Left renal cortex interstitium (tissue), 4 donors: ENCODE data around the gene SMKR1. TPM values are rescaled to one million over a fixed set of nuclear protein-coding genes. Genes with fewer than 3 reads are reported as not detected.
"Not testable (repeated sequence)": the region's sequence is repeated elsewhere in the genome, so short reads cannot be mapped to it uniquely, and the experiment has no call there.

Source experiments
- DNase-seq, 4 donors: peaks; one replicate each; pipeline ENCODE4 v3.0.0-alpha.2; 2013; ENCODE audit warnings: low read depth in 4 of 4, low spot score in 2 of 4, missing footprints in 1 of 4
- polyA plus RNA-seq, 4 donors: library from polyadenylated mRNA; unstranded; fragments of 120-200 nt; gene quantifications; one replicate each; pipeline ENCODE4 v1.2.1, GENCODE V29; 2013; ENCODE audit not compliant: insufficient read length in 4 of 4

Gene SMKR1
- polyA plus RNA-seq = 1 to 10 TPM; 2.4 to 4.9 (median 3.4) TPM

DNA sequence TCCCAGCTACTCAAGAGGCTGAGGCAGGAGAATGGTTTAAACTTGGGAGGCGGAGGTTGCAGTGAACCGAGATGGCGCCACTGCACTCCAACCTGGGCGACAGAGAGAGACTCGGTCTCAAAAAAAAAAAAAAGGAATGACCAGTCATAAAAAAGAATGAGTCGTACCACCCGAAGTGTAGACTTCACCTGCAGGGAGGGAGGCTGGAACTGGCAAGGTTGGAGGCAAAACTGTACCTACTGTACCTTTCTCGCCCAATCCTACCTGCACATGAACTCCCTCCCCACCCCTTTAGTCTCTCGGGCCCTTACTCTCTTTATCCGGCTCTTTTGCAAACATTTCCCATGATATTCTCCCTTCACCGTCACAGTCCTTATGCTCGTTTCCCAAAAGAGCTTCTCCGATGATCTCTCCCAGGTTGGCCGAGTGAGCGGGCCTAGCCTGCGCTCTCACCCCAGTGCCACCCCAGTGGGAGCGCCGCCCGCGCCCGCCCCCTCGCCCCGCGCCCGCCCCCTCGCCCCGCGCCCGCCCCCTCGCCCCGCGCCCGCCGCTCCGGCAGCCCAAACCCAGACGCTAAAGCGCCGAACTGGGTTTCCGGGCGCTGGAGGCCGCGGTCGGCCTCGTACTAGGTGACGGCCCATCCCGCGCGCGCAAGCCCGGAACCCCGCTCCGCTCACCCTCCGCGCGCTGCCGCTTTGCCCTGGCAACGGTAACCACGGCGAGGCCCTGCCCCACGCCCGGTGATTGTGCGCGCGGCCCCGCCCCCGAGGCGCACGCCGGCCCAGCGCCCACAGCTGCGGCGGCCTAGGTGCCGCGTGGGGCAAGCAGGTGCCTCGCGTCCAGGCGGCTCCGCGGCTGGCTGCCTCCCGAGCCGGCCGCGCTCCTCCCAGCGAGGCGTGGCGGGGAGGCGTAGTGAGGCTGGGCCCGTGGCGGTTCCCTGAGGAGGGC, at the start of gene SMKR1:
SMKR1 (plus strand) TSS at position 772 of the 948 bp plus-strand sequence. CDS start 294 bp downstream, outside the sequence.
- DNase-seq = peak in 3 of 4 donors; percentile 36 to 56 (median 38)

DNA sequence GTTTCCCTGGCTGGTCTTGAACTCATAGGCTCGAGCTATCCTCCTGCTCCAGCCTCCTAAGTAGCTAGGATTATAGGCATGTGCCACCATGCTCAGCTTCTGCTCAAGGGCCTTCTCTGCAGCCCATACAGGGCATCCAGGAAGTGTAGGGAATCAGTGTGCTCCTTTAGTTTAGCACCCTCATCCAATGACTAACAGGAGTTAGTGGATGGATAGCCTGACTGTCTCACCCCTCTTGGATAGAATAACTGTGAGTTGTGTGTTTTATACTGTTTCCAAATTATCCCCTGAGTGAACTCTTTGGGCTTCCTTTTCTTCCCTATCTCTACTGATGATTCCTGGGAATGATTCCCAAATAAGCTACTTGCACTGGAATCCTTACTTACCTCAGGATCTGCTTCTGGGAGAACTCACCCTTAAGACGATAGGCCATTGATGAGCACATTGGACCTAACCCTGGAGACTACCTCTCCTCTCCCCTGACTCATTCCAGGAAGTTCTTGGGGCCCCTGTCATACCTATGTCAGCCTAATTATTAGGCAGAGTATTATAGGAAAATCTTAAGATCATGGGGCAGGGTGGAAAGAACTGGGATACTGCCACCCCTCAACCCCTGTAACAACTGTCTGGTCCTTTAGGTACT, 49.6 kb upstream of the SMKR1 start:
- no peak for DNase-seq

DNA sequence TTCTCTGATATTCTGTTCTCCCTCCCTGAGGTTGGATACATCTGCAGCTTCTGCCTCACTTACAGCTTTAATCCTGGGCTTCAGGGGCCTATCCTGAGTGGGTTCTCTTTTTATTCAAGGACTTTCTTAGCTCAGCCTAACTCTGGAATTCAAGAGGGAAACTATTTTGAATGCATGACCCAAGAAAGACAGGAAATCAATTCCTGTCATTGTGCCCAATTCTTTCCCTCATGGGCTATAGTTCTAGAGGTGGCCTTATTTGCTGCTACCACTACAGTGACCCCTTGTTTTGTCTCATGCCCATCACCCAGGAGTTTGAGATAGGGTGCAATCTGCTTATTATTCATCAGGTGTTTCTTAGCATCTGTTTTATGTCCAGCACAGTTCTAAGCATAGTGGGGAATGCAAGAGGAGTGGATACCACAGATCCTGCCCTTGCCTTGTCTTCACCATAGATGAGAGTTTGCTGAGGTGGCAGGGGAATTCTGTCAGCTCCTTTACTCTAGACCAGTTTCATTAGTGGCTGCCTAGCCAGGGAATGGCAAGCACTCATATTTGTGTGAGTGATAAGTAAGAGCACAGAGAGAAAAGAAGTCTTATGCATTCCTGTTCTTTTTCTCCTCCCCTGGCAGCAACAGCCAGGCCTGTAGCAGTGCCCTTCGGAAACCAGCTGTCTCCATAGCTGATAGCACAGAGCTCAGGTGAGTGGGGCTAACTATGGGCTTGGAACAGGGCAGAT, 48.7 kb upstream of the SMKR1 start:
- DNase-seq = no peak

DNA sequence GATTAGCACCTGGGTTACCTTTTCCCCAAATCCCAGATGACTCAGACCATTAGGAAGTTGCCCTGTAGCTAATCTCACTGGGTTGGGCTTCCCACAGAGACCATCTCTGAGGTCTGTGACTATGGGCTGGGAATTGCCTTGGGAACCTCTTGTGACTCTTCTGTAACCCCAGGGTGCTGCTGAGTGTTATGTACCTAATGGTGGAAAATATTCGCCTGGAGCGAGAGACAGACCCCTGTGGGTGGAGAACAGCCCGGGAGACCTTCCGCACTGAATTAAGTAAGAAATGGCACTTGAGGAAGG, 48.1 kb upstream of the SMKR1 start:
- no peak for DNase-seq

DNA sequence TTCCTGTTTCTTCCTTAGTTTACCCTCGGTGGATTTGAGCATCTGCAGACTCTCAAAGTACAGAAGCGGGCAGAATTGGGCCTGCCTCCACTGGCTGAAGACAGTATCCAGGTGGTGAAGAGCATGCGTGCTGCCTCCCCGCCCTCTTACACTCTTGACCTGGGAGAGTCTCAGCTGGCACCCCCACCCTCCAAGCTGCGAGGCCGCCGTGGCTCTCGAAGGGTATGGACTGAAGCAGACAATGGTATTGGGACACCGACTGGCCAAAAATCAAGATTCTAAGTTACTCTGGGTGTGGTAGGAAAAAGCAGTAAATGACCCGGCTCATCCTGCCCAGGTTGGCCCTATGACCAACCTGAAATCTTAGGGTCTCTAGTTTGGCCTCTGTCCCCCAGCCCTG, 45.9 kb upstream of the SMKR1 start:
- no peak for DNase-seq

DNA sequence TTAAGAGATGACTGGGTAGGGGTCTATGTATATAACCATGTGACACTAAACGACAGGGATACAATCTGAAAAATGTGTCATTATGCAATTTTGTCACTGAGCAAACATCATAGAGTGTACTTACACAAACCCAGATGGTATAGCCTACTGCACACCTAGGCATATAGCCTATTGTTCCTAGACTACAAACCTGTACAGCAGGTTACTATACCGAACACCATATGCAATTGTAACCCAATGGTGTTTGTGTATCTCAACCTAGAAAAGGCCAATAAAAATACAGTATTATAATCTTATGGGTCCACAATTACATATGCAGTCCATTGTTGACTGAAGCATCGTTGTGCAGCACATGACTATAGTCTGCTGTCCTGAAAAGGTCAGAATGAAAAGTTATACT, 45.2 kb upstream of the SMKR1 start:
- no peak for DNase-seq

DNA sequence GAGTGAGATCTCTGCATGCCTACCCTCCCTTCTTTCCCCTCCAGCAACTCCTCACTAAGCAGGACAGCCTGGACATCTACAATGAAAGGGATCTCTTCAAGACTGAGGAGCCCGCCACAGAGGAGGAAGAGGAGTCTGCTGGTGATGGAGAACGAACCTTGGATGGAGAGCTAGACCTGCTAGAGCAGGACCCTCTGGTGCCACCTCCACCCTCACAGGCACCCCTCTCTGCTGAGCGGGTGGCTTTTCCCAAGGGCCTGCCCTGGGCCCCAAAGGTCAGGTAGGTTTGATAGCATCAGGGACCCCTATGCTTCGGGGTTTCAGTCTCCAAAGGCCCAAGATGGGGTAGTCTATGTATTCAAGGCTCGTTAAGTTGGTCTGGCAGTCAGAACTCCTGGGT, 44.2 kb upstream of the SMKR1 start:
- no peak for DNase-seq

DNA sequence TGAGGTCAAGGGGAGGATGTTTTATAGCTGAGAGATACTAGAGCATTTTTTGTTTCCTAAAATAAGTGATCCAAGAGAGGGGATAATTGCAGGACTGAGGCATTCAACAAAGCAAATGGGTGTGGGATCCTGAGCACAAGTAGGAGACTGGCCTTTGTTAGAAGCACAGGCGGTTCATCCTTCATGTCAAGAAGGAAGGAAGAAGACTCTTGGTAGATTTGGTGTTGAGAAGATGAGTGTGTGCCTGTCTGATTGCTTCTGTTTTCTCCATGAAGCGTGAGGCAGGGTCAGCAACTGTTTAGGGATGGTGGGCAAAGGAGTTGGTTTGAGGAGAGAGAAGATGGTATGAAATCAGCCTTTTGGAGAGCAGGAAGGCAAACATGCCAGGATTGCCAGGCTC, 40.5 kb upstream of the SMKR1 start:
- DNase-seq = no peak

DNA sequence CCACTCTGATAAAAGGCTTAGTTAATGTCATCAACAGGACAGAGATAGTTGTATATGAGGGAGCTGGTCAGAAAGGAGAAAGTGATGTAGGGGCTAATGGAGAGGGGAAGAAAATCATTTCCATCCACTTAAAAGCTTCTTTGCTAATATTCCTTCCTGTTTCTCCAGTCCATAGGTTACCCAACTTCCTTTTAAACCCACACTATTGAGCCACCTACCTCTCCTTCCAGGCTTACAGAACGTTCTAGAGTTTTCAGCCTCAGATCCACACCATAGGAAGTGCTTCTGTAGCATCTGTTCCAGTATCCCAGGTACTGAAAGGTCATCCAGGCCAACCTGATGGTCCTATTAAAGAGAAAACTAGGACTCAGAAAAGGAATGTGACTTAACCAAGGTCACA, 39.9 kb upstream of the SMKR1 start:
- DNase-seq = no peak

DNA sequence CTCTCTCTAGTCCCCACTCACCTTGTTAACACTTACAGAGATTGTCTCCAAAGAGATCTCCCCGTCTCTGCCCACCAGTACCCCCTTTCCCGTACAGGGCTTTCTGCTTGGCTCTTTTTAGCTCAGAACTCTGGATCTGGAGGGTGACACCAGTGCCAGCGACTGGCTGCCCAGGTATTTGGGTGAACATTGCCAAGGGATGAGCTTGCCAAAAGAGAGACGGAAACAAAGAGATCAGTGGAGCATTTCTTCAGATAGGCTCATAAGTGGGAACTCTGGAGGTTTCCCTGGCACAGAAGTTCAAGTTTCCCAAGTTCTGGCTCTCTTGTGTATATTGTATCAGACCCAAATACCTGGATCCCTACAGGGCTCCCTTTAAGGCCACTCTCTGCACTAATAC, 38.1 kb upstream of the SMKR1 start:
- no peak for DNase-seq

DNA sequence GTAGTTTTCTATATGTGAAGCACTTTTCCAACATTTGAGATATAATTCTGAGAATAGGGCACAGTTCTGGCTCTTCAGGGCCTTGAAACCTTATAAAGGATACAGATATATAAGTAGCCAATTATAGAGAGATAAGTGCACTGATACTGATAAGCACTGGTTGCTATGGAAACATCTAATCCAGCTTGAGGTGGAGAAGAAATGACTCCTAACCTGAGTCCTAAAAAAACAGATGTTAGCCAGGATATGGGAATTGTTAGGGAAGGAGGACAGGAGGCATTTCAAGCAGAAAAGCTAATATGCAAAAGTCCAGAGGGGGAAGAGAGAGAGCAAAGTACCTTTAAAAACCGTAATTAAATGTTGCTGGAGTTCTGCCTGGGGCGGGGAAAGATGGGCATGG, 37.3 kb upstream of the SMKR1 start:
- no peak for DNase-seq

DNA sequence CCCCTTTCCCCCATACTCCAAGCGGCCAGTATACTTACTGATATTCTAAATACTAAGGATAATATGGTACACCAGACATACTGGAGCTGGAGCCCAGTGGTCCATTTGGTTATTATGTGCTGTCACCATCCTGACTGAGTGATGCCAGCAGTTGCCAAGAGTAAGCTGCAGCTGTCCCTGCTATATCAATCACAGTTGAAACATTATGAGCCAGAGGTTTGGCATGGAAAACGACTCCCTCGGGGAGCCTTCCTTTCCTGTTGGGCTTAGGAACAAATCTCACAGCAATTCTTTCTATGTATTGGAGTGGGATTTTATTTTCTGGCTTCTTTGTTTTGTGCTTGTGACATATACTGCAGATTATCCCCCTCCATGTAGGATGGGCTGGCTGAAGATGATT, 35.5 kb upstream of the SMKR1 start:
- DNase-seq = no peak

DNA sequence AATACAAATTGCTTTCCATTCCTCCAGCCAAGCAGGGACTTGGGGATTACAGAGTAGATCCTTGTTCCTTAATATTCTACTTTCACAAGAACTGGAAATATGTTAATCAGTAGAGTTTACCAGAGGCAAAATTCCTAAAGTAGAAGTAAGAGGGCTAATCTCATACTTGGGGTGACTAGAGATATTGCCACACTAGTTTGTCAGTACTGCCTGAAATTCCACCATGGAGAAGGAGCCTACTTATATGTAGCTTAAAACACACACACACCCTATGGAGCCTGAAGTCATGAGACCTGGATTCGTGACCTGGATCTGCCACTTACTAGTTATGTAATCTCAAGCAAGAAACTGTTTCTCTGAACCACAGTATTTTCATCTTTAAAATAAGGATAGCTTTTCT, 34.2 kb upstream of the SMKR1 start:
- DNase-seq = no peak

DNA sequence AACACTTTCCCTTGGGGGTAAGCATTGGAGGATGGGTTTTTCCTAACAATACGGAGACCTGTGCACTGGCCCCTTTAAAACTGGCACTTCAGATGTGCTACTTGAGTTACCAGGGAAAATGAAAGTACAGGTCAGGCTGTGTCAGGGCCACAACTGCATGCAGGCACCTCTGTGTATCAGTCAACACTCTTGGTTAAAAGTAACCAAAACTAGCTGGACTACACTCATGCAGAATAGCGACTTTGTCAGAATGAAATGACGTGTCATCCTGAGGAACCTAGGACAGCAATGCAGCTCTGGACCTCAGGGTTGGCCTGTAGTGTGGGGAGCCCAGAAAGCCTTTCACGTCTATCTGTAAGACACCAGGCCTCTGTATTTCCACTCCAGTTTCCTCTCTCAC, 33.8 kb upstream of the SMKR1 start:
- no peak for DNase-seq

DNA sequence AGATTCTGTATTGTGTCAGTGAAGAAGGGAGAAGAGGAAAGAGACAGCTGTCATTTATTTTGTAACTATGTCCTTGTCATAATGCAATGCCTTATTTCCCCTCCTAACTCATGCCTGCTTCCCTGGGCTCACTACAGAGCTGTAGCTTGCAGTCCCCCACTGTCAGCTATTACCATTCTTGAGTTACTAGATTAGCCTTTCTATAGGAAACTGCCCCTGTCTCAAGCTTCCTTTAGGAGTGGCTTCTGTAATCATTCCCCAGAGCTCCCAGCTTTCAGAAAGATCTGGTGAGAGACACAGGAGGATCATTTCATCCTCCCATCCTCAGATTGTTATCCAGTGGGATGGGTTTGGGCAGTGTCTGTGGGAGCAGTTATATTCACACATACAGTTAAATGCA, 32.4 kb upstream of the SMKR1 start:
- no peak for DNase-seq

DNA sequence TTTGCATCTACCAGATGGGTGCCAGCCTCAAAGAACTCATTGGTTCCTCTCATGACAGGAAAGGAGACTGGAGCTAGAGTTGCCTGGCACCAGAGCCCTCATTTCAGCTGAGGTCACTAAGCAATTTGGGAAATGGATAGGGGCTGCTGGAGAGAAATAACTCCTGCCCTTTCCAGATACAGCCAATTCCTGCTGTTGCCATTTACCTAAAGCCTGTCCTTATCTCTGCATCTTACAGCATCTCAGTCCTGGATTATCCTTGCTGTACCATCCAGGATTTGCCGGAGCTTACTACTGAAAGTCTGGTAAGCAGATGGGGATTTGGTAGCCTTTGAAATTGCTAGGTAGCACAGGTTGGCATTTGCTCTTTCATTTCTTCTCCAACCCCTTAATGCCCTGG, 31.9 kb upstream of the SMKR1 start:
- DNase-seq = no peak

DNA sequence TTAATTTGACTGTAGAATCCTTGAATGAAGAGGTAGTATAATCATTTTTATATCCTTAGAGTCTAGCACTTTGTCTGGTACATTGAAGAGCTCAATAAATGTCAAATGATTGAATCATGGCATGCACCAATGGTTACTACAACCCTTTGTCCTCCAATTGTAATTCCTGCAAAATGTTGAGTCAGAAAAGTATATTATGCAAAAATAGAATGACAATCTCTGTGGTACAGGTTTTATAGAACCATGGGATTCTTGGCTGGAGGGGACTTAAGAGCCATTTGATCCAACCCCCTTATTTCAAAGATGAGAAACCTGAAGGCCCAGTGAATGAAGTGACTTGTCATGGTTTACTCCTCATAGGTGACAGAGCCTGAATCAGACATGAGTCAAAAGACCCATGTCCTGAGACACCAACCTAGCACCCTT, 30.9 kb upstream of the SMKR1 start:
- no peak for DNase-seq

DNA sequence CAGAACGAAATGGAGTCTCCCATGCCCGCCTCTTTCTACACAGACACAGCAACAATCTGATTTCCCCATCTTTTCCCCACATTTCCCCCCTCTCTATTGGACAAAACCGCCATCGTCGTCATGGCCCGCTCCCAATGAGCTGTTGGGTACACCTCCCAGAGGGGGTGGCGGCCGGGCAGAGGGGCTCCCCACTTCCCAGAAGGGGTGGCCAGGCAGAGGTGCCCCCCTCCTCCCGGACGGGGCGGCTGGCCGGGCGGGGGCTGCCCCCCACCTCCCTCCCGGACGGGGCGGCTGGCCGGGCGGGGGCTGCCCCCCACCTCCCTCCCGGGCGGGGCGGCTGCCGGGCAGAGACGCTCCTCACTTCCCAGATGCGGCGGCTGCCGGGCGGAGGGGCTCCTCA, 26.4 kb upstream of the SMKR1 start:
- not testable (repeated sequence) for DNase-seq

DNA sequence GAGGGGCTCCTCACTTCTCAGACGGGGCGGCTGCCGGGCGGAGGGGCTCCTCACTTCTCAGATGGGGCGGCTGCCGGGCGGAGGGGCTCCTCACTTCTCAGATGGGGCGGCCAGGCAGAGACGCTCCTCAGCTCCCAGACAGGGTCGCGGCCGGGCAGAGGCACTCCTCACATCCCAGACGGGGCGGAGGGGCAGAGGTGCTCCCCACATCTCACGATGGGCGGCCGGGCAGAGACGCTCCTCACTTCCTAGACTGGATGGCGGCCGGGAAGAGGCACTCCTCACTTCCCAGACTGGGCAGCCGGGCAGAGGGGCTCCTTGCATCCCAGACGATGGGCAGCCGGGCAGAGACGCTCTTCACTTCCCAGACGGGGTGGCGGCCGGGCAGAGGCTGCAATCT, 25.9 kb upstream of the SMKR1 start:
- not testable (repeated sequence) for DNase-seq

DNA sequence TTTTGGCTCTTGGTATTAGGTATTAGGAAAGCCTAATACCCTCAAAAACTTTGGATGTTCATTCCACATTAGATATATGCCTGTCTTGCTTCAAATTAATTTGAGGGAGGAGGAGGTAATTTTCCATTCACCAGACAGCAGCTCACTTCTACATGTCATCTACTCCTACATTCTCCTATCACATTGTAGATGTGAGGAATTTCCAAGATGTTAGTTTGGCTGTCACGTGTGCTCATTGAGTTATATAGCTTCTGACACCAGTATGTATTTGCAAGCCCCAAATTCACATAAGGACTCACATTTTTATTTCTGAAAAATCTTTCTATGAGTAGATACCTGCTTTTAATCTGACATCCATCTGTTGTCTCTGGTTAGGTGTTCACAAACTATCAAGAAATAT, 22.5 kb upstream of the SMKR1 start:
- no peak for DNase-seq

DNA sequence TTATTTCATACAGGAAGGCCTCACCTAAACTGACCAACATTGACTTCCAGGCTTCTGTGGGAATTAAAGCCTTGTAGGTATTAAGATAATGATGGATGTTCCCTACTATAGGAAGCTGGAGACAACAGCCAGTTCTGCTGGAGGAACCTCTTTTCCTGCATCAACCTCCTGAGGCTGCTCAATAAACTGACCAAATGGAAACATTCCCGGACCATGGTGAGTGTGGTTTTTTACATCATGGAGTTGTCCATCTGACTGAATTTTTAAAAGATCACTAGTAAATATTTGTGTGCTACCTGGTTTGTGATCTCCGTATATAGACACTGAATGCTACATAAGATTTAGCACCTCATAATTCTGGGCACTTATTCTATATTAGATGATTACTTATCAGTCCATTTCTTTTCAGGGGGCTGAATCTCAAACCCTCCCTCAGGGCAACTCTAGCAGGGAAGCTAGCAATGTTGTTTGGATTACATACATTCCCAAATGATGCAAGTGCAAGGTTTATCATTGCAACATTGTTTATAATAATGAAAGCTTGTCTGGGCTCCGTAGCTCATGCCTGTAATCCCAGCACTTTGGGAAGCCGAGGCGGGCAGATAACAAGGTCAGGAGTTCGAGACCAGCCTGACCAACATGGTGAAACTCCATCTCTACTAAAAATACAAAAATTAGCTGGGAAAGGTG, 21.5 kb upstream of the SMKR1 start:
- no peak for DNase-seq
